ENCODE results near the gene HEPHL1.

The HEPHL1 gene

DNA sequence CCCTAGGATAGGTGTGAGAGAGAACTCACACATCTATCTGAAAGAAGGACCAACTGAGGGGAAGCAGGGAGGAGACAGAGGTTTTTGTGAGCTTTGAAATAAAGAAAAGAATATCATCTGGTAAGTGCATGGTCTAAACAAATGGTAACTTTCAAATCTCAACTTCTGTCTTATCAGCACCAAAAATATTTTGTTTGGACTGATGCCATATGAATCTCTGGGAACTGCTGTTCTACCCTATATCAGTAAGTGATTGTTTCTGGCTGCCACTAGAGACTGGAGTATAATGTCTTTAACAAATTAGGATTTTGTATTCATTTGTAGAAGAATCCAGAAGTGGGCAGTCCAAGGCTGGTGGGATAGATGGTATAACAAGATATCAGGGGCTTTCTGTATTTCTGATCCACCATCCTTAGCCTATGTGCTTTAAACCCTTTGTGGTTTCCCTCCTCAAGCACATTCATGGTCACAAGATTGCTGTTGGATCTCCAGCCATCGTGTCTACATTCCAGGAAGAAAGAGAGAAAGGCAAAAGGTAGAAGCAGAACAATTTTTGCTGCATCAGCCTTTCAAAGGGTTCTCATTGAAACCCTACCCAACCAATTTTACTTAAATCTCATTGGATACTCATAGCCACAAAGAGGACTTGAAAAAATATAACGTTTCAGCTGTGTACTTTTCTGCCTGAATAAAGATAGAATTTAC, 4.7 kb downstream of the HEPHL1 start:
- DNase-seq, result no peak

DNA sequence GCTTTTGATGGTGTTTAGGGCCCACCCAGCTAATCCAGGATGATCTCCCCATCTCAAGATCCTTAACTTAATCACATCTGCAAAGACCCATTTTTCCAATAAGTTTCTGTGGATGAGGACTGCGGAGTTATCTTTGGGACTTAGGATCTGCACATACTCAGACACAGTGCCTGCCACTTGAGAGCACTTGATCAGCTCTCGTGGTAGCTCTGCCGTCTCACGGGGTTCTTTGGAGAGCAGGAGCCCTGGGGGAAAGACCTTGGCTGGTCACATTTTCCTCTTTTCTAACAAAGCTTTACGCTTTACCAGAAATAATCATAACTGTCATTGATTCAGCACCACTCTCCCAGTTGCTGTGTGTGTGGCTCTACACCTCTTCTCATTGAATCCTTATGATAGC, 6.1 kb downstream of the HEPHL1 start:
- DNase-seq, result no peak

- DNase-seq, result no peak
These were observed 7.3 kb downstream of the HEPHL1 start for GRCh38 chr11:94028436-94028835.

GRCh38 chr11:94030059-94030458, 8.9 kb downstream of the HEPHL1 start:
- DNase-seq, result no peak

DNA sequence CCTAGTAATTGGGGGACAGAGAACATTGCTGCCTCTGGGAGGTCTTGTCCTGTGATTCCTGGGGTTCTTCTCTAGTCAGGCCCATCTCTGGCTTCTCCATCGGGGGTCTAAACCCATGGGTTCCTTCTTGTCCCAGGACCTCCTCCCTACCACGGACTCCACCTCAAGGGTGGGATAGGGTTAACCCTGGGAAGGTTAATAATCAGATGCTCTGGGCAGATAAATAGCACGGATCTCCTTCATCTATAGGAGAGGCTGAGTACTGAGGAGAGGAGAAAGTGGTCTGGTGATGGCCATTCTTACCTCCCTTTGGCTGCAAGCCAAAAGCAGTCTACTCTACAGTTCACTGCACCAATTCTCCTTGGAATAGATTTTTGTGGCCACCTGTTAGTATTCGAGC, 10.5 kb downstream of the HEPHL1 start:
- no peak for DNase-seq

GRCh38 chr11:94032066-94032465, 10.9 kb downstream of the HEPHL1 start:
- DNase-seq, result no peak

DNA sequence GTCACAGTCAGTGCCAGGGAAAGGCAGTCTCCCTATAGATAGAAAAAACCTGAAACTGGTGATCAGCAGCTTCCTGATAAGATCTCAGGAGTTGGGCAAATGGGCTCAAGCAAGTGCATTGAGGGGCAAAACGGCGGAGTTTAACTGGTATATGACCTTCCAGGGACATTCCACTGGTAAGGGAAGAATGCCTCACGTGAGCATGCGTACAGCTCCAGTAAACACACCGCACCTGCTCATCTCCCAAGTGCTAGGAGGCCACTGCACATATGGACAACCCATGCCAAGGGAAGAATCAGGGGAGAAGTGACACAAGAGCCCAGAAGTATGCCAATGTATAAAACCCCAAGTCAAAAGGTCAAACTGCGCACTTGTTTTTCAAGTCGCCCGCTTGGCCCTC, 11.6 kb downstream of the HEPHL1 start:
- DNase-seq, result no peak

- DNase-seq, result no peak
These were observed 13.1 kb downstream of the HEPHL1 start for GRCh38 chr11:94034207-94034606.

GRCh38 chr11:94036096-94036495, 14.9 kb downstream of the HEPHL1 start:
- DNase-seq, result no peak

DNA sequence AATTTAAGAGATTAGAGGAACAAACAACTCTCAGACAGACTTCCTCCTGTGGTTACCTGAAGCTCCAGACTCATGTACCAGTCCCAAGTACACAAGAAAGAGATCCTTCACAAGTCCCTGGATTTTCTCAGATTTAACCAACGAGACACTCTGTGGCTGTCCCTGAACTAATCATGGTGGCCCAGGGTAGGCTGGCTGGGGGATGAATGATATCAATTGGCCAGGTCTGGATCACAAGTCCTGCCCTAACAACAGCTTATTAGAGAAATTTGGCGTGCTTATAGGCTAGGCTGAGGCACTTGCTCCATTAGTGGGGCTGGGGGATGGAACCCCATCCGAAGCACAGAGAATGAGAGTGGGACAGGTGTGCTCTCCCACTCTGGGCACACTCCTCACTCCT, 22.1 kb downstream of the HEPHL1 start:
- no peak for DNase-seq

DNA sequence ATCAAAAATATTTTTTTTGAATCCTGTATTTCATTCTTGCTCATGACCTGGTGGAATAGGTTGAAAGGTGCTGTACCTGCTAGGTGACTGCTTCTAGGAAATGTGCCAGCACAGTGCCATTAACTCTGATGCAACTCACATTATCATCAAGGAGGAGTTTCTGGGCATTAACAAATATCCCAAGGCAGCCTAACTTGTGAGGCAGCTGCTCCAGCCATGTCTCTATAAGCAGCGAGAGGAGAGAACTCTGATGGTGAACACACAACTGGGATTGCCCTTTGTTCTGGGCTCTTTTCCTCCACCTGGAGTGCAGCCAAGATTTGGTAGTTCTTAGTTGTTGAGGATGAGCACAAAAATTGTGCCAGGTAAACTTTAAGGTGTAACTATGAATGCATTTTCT, 25.6 kb downstream of the HEPHL1 start:
- no peak for DNase-seq

DNA sequence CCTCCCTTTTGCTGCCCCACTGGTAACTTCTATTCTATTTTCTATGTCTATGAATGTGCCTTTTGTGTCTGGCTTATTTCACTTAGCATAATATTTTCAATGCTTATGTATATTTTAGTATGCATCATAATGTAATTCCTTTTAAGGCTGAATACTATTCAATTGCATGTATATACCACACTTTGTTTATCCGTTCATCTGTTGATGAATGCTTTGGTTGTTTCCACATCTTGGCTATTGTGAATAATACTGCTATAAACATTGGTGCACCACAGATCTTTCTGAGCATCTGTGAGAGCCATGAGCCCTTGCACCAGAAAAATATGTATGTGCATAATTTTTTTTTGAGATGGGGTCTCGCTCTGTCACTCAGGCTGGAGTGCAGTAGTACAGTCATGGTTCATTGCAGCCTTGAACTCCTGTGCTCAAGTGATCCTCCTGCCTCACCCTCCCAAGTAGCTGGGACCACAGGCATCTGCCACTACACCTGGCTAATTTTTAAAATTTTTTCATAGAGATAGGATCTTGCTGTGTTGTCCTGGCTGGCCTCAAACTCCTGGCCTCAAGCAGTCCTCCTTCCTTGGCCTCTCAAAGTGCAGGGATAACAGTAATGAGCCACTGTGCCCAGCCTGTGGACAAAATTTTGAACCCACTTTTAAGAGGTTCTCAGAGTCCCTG, 27.0 kb downstream of the HEPHL1 start:
- DNase-seq, result no peak

DNA sequence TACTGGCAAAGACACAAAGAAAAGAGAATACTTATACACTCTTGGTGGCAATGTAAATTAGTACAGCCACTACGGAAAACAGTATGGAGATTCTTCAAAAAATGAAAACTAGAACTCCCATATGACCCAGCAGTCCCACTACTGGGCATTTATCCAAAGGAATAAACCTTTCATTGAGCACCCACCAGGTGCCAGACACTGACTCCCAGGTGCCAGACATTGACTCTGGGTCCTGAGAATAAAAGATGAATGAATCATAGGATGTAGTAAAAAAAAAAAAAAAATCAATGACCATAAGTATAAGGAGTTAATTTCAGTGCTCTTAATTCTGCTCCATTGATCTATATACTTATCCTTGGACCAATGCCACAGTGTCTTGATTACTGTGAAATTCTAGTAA, 28.2 kb downstream of the HEPHL1 start:
- DNase-seq, result no peak

DNA sequence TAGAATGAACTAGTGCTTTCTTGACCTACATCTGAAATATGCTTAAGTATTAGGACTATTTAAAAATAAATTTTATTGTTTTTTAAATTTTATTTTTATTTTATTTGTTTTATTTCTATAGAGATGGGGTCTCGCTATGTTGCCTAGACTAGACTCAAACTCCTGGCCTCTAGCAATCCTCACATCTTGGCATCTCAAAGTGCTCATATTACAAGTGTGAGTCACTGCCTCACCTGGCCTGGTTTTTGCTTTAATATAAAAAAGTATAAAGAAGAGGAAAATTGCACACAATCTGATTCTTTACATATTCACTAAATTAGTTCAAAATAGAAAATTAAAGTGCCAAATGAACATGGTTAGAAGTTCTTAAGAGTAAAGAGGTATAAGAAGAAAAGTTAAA, 37.5 kb downstream of the HEPHL1 start:
- DNase-seq, result no peak

GRCh38 chr11:94059065-94059464, 37.9 kb downstream of the HEPHL1 start:
- no peak for DNase-seq

DNA sequence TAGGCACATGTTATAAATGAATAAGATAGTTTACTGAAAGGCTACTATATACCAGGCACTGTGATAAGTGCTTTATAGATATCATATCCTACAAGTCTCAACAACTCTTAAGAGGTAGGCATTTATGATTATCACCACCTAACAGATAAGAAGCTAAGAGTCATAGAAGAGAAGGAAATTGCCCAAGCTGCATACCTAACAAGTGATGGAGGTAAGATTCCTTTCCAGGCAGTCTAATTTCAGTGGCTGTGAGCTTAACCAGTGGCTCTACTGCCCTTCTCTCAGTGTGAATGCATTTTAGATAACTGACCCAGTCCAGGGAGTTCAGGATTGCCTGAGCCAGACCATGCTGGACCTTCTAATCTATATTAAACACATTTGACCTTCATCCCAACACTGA, 39.2 kb downstream of the HEPHL1 start:
- DNase-seq, result no peak

- no peak for DNase-seq
These were observed 41.2 kb downstream of the HEPHL1 start for GRCh38 chr11:94062360-94062759.

GRCh38 chr11:94066901-94067429, 45.8 kb downstream of the HEPHL1 start:
- DNase-seq, result no peak

- DNase-seq, result no peak
These were observed 47.6 kb downstream of the HEPHL1 start for GRCh38 chr11:94068764-94069163.

GRCh38 chr11:94077552-94078293, 56.6 kb downstream of the HEPHL1 start:
- DNase-seq, result no peak

DNA sequence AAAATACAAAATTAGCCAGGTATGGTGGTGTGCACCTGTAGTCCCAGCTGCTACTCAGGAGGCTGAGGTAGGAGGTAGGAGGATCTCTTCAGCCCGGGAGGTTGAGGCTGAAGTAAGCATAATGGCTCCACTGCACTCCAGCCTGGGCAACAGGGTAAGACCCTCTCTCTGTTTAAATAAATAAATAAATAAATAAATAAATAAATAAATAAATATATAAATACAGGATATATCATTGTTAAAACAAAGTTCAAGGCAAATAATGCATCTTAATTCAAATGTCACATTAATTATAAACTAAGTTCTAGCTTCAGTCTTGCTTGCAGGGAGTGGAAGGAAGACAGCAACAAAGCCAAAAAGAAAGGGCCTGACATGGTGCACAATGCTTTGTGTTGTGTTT, 63.0 kb downstream of the HEPHL1 start:
- no peak for DNase-seq

DNA sequence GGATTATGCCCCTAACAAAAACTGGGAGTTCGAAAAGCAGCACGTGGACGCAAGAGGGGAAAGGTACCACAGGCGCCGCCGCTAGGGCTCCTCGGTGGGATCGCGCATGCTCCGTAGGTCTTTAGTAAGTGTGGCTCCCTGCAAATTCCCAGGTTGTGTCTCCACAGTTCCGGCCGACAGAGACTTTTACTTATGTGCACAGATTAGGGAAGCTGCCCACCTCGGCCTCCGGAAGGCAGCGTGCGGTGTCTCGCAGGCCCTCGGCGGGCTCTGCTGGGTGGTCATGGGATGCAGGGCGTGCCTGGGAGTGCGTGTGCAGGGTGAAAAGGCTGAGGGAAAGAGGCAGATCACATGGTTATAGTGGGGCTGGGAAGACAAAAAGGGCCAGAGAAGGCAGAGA, 67.8 kb downstream of the HEPHL1 start:
- DNase-seq, result no peak

- DNase-seq, result no peak
These were observed 68.2 kb downstream of the HEPHL1 start for GRCh38 chr11:94089341-94089740.

GRCh38 chr11:94090401-94090800, 69.2 kb downstream of the HEPHL1 start:
- no peak for DNase-seq
